Testis (tissue), 3 donors: ENCODE data around the gene MEIS2. TPM values are rescaled to one million over a fixed set of nuclear protein-coding genes. Genes with fewer than 3 reads are reported as not detected.

Experiments
- DNase-seq: peaks from one replicate; pipeline ENCODE4 v3.0.0-alpha.2; 2019
- H3K27ac ChIP-seq, 2 donors: fragments of 200-600 bp; sonication (generic); one replicate each; pipeline ENCODE4 v1.5.1; 2019
- H3K27me3 ChIP-seq: fragments of 200-600 bp; sonication (generic); one replicate; pipeline ENCODE4 v1.5.1; 2019
- H3K36me3 ChIP-seq: fragments of 200-600 bp; sonication (generic); one replicate; pipeline ENCODE4 v1.5.1; 2017; ENCODE audit warnings: low read depth; ENCODE audit errors: missing control alignments
- H3K4me1 ChIP-seq: fragments of 200-600 bp; sonication (generic); one replicate; pipeline ENCODE4 v1.5.1; 2019
- H3K4me3 ChIP-seq, 2 donors: fragments of 200-600 bp; sonication (generic); one replicate each; pipeline ENCODE4 v1.5.1; 2017 to 2019
- H3K9me3 ChIP-seq: fragments of 200-600 bp; sonication (generic); one replicate; pipeline ENCODE4 v1.5.1; 2017
- POLR2A ChIP-seq: fragments of 450-650 bp; IDR thresholded peaks from one replicate; pipeline ENCODE4 v1.6.1; 2017; ENCODE audit warnings: antibody characterized with exemption, mild to moderate bottlenecking, moderate library complexity
- WGBS, 2 donors: methylation state at CpG; one replicate each; pipeline ENCODE4 v1.1.5; 2018; 5-methylcytosine and 5-hydroxymethylcytosine counted together
- intact Hi-C: fragments of 100-400 bp; cut with DNase I; formaldehyde crosslinking; loops from one replicate; pipeline ENCODE4 v1.15.1; 2023; ENCODE audit warnings: low total_unique reads
- polyA plus RNA-seq: library from polyadenylated mRNA; stranded (reverse); fragments of 350-450 nt; fragmentation: Illumina TruSeq; extraction: RNeasy Lipid Tissue Mini Kit (QIAGEN cat#74804); gene quantifications from one replicate; pipeline ENCODE4 v1.2.3, GENCODE V29; 2014; ENCODE audit warnings: low read depth, low replicate concordance; ENCODE audit not compliant: insufficient read depth
- total RNA-seq, 2 donors: library from RNA; depleted of rRNA; stranded (reverse); fragments of >200 nt; gene quantifications; one replicate each; pipeline ENCODE4 v1.2.3, GENCODE V29; 2016
- TF ChIP-seq, protein P1 (sequence below), 3 experiments: fragments of 450-650 bp in 2 of 3; fragments of 200-600 bp in 1 of 3; sonication (generic) in 1 of 3; IDR thresholded peaks; one replicate each; pipeline ENCODE4 v1.5.1; 2016 to 2019; ENCODE audit warnings: antibody characterized with exemption in 3 of 3, mild to moderate bottlenecking in 2 of 3, moderate library complexity in 1 of 3

Gene MEIS2
- total and polyA plus RNA-seq, 3 donors from 2014 or later = 7.0 to 19.4 (median 15.7) TPM

DNA sequence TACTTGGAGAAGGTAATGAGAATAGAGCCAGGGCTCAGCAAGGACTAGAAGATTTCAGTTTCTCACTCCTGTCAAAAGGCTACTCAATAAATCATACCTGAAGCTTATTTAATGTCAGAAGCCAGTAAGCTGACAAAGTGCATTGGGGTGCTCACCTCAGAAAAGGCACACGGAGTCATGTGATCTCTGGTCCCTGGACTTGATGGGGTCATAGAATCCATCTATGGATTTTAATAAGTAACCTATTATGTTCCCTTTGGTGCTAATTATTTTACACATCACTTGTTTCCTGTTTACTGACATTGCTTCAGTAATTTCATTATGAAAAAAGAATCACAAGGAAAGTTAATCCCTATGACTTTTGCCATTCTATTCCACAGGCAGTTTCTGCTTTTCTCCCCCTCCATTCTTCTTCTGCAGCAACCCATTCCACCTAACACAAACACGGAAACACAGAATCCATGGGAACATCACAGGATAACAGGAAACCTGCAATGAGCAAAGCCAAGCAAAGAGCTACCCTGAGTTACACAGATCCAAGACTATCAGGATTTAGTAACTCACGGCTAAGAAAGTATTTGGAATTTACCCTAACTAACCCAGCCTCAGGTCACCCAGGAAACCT lies 159.6 kb downstream of the MEIS2 start:
- Histone ChIP-seq H3K4me1 (no peaks in the 10 kb centered on the region), H3K4me3 (no peak overlapping the region), H3K27me3 (no peaks in the 10 kb centered on the region), H3K36me3 (no peaks in the 10 kb centered on the region), H3K27ac (no peak overlapping the region), H3K9me3 (no peaks in the 10 kb centered on the region)
- WGBS, 2 donors = 90 to 91% methylated on average over 3 of the region's 3 CpGs
- intact Hi-C loops = no loop called here
- no peak for TF ChIP-seq POLR2A
- TF ChIP-seq, protein P1, sequence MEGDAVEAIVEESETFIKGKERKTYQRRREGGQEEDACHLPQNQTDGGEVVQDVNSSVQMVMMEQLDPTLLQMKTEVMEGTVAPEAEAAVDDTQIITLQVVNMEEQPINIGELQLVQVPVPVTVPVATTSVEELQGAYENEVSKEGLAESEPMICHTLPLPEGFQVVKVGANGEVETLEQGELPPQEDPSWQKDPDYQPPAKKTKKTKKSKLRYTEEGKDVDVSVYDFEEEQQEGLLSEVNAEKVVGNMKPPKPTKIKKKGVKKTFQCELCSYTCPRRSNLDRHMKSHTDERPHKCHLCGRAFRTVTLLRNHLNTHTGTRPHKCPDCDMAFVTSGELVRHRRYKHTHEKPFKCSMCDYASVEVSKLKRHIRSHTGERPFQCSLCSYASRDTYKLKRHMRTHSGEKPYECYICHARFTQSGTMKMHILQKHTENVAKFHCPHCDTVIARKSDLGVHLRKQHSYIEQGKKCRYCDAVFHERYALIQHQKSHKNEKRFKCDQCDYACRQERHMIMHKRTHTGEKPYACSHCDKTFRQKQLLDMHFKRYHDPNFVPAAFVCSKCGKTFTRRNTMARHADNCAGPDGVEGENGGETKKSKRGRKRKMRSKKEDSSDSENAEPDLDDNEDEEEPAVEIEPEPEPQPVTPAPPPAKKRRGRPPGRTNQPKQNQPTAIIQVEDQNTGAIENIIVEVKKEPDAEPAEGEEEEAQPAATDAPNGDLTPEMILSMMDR (IDR thresholded peaks at IDR 0.05) = no peak
- DNase-seq = no peak

DNA sequence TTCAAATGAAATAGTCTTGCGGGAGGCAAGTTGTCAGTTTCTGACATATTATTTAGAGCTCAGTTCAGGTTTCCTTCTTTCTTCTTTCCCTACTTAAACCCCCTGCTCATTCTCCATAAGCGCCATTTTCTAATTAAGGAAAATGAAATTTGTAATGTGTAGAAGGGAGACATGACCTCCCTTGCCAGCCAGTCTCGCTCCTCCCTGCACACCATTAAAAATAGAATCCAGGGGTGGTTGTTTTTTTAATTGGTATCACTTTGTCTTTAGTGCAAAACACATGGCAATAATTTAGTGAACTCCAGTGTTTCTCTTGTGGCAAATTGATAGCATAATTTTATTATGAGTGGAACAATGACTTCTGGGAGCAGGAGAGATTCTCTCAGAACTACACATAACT lies 160.1 kb downstream of the MEIS2 start:
- WGBS, 2 donors = 84 to 88% methylated on average over 3 of the region's 3 CpGs
- intact Hi-C loops = no loop called here
- H3K9me3 ChIP-seq = no peaks in the 10 kb centered on the region

DNA sequence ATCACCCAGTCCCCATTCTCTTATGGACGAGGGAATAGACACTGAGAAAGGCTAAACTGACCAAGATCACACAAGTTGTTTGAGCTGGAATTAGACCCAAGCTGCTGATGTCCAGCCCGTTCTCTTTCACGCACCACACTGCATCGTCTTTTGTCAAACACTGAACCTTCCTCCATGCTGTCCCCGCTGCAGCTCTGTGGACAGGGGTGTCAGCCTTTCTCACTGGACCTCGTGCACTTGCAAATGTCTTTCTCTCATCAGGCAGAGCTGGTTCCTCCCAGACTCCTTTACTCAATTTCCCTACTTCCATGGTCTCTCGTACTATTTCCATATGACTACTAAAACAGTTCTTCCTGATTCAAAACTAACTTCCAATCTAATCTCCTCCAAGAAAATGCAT lies 161.6 kb downstream of the MEIS2 start:
- Histone ChIP-seq H3K4me3 (no peak overlapping the region), H3K4me1 (no peaks in the 10 kb centered on the region), H3K36me3 (no peaks in the 10 kb centered on the region), H3K27me3 (no peaks in the 10 kb centered on the region), H3K9me3 (no peaks in the 10 kb centered on the region), H3K27ac (no peak overlapping the region)
- TF ChIP-seq, protein P1 (IDR thresholded peaks at IDR 0.05) = no peak
- TF ChIP-seq POLR2A = no peak
- no peak for DNase-seq
- WGBS, 2 donors = 90 to 95% methylated on average over 7 of the region's 7 CpGs
- intact Hi-C loops = no loop called here

More for the DNA sequence above, 160.1 kb downstream of the MEIS2 start:
- no peaks in the 10 kb centered on the region for H3K4me1 ChIP-seq
- H3K27ac ChIP-seq = no peak overlapping the region
- TF ChIP-seq POLR2A = no peak
- TF ChIP-seq, protein P1 (IDR thresholded peaks at IDR 0.05) = no peak
- no peaks in the 10 kb centered on the region for H3K36me3 ChIP-seq
- no peaks in the 10 kb centered on the region for H3K27me3 ChIP-seq
- no peak for DNase-seq
- no peak overlapping the region for H3K4me3 ChIP-seq

DNA sequence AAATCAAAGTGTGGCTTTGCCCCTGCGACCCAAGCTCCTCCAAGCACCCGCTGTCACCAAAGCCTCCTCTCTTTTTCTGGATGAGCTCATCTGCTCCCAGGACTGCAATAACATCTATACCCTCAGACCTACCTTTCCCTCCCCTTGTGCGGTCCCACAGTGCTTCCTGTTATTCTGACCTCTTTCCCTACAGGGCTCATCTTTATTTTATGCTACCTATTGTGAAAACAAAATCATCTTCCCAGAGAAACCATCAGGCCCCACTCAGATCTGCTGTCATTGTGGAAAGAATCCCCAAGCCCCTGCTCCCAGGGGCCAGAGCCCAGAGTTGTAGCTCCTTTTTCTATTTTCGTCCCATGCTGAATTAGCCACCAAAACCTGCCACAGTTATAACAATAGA lies 162.2 kb downstream of the MEIS2 start:
- intact Hi-C loops = no loop called here
- TF ChIP-seq POLR2A = no peak
- TF ChIP-seq, protein P1 (IDR thresholded peaks at IDR 0.05) = no peak
- H3K27me3 ChIP-seq = no peaks in the 10 kb centered on the region
- H3K27ac ChIP-seq = no peak overlapping the region
- H3K4me1 ChIP-seq = no peaks in the 10 kb centered on the region
- no peak overlapping the region for H3K4me3 ChIP-seq
- 86 to 90% methylated on average over 4 of the region's 4 CpGs for WGBS, 2 donors
- no peaks in the 10 kb centered on the region for H3K9me3 ChIP-seq
- no peak for DNase-seq
- no peaks in the 10 kb centered on the region for H3K36me3 ChIP-seq

DNA sequence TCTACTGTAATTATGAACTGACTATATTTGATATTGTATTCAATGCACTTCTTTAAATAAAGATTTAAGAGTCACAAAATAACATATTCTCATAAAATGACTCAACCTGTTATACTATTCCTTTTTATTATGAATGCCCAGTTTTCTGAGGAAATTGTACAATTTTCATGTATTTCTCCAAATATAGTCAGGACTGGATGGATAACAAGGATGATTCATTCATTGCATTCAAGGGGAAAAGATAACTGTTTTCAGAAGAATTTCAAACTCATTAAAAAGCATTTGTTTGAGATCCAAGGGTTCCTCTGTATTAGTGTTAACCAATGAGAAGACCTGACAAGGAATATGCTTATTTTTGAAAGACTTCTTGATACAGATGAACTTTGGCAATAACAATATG lies 163.7 kb downstream of the MEIS2 start:
- Histone ChIP-seq H3K27ac (no peak overlapping the region), H3K9me3 (no peaks in the 10 kb centered on the region), H3K4me3 (no peak overlapping the region), H3K4me1 (no peaks in the 10 kb centered on the region), H3K36me3 (no peaks in the 10 kb centered on the region), H3K27me3 (no peaks in the 10 kb centered on the region)
- DNase-seq = no peak
- TF ChIP-seq, protein P1 (IDR thresholded peaks at IDR 0.05) = no peak
- no peak for TF ChIP-seq POLR2A
- intact Hi-C loops = no loop called here
